GM21515 (cell line): ENCODE measurements around the gene TMCO4.

ENCODE experiments used
- ATAC-seq: cut with Tn5 transposase; IDR thresholded peaks from one replicate; pipeline ENCODE4 v1.9.1; 2021; ENCODE audit not compliant: unreplicated experiment

TMCO4 gene

GRCh38 chr1:19662313-19662712, 137.4 kb downstream of the TMCO4 start:
- no peak for ATAC-seq

GRCh38 chr1:19661721-19662228, 137.9 kb downstream of the TMCO4 start:
- no peak for ATAC-seq

- no peak for ATAC-seq
These were observed 141.5 kb downstream of the TMCO4 start for GRCh38 chr1:19658186-19658585.

- no peak for ATAC-seq
These were observed 142.2 kb downstream of the TMCO4 start for GRCh38 chr1:19657511-19657910.

GRCh38 chr1:19656780-19657466, 142.8 kb downstream of the TMCO4 start:
- no peak for ATAC-seq

GRCh38 chr1:19656134-19656779, 143.5 kb downstream of the TMCO4 start:
- no peak for ATAC-seq

- ATAC-seq, result no peak
These were observed 144.0 kb downstream of the TMCO4 start for GRCh38 chr1:19655718-19656080.

- no peak for ATAC-seq
These were observed 144.6 kb downstream of the TMCO4 start for GRCh38 chr1:19654886-19655717.

- no peak for ATAC-seq
These were observed 145.3 kb downstream of the TMCO4 start for GRCh38 chr1:19654386-19654785.

- no peak for ATAC-seq
These were observed 148.5 kb downstream of the TMCO4 start for GRCh38 chr1:19651141-19651737.

- no peak for ATAC-seq
These were observed 149.1 kb downstream of the TMCO4 start for GRCh38 chr1:19650416-19651140.

- ATAC-seq, result no peak
These were observed 151.0 kb downstream of the TMCO4 start for GRCh38 chr1:19648689-19649088.

- ATAC-seq, result no peak
These were observed 151.5 kb downstream of the TMCO4 start for GRCh38 chr1:19648239-19648638.

- ATAC-seq, result no peak
These were observed 152.1 kb downstream of the TMCO4 start for GRCh38 chr1:19647643-19648042.

- ATAC-seq, result no peak
These were observed 153.1 kb downstream of the TMCO4 start for GRCh38 chr1:19646377-19647319.

- no peak for ATAC-seq
These were observed 154.1 kb downstream of the TMCO4 start for GRCh38 chr1:19645411-19646251.

- ATAC-seq, result no peak
These were observed 154.9 kb downstream of the TMCO4 start for GRCh38 chr1:19644681-19645410.

GRCh38 chr1:19644395-19644680, 155.4 kb downstream of the TMCO4 start:
- ATAC-seq, result no peak
